Peyer's patch (tissue), 4 donors: ENCODE results near the gene TGM6. TPM values are rescaled to one million over a fixed set of nuclear protein-coding genes. Genes with fewer than 3 reads are reported as not detected.

Source experiments
- DNase-seq, 3 donors: peaks; one replicate each; pipeline ENCODE4 v3.0.0-alpha.2; 2017 to 2019
- H3K27ac ChIP-seq, 4 donors: fragments of 200-600 bp; sonication (generic); one replicate each; pipeline ENCODE4 v1.5.1; 2016 to 2019
- H3K27me3 ChIP-seq, 2 donors: fragments of 200-600 bp; sonication (generic); one replicate each; pipeline ENCODE4 v1.5.1; 2019
- H3K36me3 ChIP-seq, 3 donors: fragments of 200-600 bp; sonication (generic); one replicate each; pipeline ENCODE4 v1.5.1; 2016 to 2019
- H3K4me1 ChIP-seq, 4 donors: fragments of 200-600 bp; sonication (generic); one replicate each; pipeline ENCODE4 v1.5.1; 2016 to 2019
- H3K4me3 ChIP-seq, 4 donors: fragments of 200-600 bp; sonication (generic); 1 replicate in 3 of 4; 2 replicates in 1 of 4; pipeline ENCODE4 v1.5.1; 2016 to 2019; ENCODE audit warnings: mild to moderate bottlenecking in 1 of 4
- H3K9me3 ChIP-seq, 4 donors: fragments of 200-600 bp; sonication (generic); one replicate each; pipeline ENCODE4 v1.5.1; 2016 to 2019; ENCODE audit warnings: mild to moderate bottlenecking in 1 of 4
- CTCF ChIP-seq, 6 experiments: fragments of 450-650 bp in 4 of 6; fragments of 200-600 bp in 2 of 6; sonication (generic) in 1 of 6; IDR thresholded peaks; one replicate each; pipeline ENCODE4 v1.5.1; 2017 to 2019; ENCODE audit warnings: antibody characterized with exemption in 6 of 6, mild to moderate bottlenecking in 3 of 6, moderate library complexity in 1 of 6
- POLR2A ChIP-seq, 2 donors: fragments of 450-650 bp; IDR thresholded peaks; one replicate each; pipeline ENCODE4 v1.5.1; 2017; ENCODE audit warnings: antibody characterized with exemption in 2 of 2, mild to moderate bottlenecking in 2 of 2, moderate library complexity in 2 of 2
- small RNA-seq, 2 donors: library from RNA; depleted of rRNA; stranded (forward); fragments of <200 nt; gene quantifications; one replicate each; pipeline ENCODE3, GENCODE V24; 2016
- total RNA-seq, 4 donors: library from RNA; depleted of rRNA; stranded (reverse); fragments of >200 nt; gene quantifications; one replicate each; pipeline ENCODE4 v1.1.0, GENCODE V29; 2016

Gene TGM6
- total RNA-seq, 4 donors from 2014 or later: not detected

- Histone ChIP-seq H3K27me3 (no peaks in the 10 kb centered on the region), H3K4me3 (no peak overlapping the region), H3K9me3 (no peaks in the 10 kb centered on the region), H3K36me3 (peaks cover 0 to 44% (median 0%) of the 10 kb centered on the region in 3 donors), H3K4me1 (no peaks in the 10 kb centered on the region), H3K27ac (no peak overlapping the region)
- no peak for DNase-seq
- TF ChIP-seq CTCF (IDR thresholded peaks at IDR 0.05) (no peak), POLR2A (IDR thresholded peaks at IDR 0.05) (no peak)
Measured at GRCh38 chr20:2480381-2480780, 99.7 kb downstream of the TGM6 start.

Small RNA genes within 50 kb of the gene (small RNA-seq; reads per million reads assigned to genes)
- 0 reads per million in 2 donors for gene RF00019

Other genes starting within 250 kb of the TGM6 start
- gene TGM3, start 84.9 kb upstream of the TGM6 start, total RNA-seq: under 1 TPM in 1 of 4 donors, not detected in 3; 0.40 TPM
- 100 to 1,000 TPM in 3 of 4 donors, 10 to 100 TPM in 1; 74.6 to 129 (median 114) TPM for gene SNRPB, start 89.9 kb downstream of the TGM6 start, total RNA-seq
- gene ZNF343, start 128.0 kb downstream of the TGM6 start, total RNA-seq: 10 to 100 TPM in 1 of 4 donors, 1 to 10 TPM in 3; 6.3 to 13.3 (median 8.7) TPM
- gene TMC2, start 155.7 kb downstream of the TGM6 start, total RNA-seq: under 1 TPM in 1 of 4 donors, not detected in 3; 0.27 TPM